GM18951 (cell line): ENCODE data around the gene ZNF672.
"Not testable (repeated sequence)": the region's sequence is repeated elsewhere in the genome, so short reads cannot be mapped to it uniquely, and the experiment has no call there.

Experiments
- POLR2A ChIP-seq: IDR thresholded peaks from 4 replicates; pipeline ENCODE4 v1.6.1; 2011; ENCODE audit warnings: mild to moderate bottlenecking; ENCODE audit not compliant: insufficient read length, insufficient read depth; ENCODE audit errors: extremely low read depth
- in situ Hi-C: fragments of 300-500 bp; cut with MboI; formaldehyde crosslinking; loops from one replicate; pipeline ENCODE4 v1.12.0; 2022; ENCODE audit warnings: low sequenced_read_pairs, mixed read lengths, inconsistent platforms; ENCODE audit not compliant: unreplicated experiment

The ZNF672 gene

DNA sequence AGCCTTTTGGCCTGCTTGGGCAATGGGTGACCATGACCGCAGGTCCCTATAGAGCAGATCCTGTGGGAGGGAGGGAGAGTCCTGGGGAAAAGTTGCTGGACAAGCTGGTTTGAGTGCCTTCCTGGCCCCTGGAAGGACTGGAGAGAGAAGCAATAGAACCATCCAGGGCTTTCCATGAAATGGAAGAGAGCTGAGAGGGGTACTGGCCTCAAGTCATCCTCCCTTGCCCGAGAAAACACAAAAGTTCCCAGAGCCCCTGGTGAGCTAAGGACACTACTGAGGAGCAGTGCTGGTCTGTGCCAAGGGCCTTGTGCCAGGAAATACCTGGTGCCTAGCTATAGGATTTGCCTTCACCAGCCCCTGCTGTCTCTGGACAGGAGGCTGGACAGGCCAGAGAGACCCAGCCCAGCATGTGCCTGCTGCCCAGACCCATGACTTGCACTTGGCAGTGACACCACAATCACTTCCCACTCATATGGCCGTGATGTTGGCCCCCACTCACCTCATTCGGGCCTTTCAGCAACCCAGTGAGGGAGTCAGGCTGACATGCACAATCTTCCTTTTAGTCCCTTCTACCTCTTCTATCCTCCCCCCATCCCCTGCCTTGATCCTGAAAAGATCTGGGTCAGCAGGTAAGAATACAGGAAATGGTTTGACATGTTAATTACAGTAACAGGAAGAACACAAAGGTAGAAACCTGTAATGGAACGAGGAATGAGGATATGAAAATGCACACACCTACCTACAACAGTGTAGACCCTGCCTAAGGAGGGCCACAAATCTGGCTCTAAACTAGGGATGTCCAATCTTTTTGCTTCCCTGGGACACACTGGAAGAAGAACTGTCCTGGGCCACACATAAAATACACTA is 19.3 kb upstream of the ZNF672 start:
- in situ Hi-C loops, result no loop called here
- no peak for TF ChIP-seq POLR2A

DNA sequence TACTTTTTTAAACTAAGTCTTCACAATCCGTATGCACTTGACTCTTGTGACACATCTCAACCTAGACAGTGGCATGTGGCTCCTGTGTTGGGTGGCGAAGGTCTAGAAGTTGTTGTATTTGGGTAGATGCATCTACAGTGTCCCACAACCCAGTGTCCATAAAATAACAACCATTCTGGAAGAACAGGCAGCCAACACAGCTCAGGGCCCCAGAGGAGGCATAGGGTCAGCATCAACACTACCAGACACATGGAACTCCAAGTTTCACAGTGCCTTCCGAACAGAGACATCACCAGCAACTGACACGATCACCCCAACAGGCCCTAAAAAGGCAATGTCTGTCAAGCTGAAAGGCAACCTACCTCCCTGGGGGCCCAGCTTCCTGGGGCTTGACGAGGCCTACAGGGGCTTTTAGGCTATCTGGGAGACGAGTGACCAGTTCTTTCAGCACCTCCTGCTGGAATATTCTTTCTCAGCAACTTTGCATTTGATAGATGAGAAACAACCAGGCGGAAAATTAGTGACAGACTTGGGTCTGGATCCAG is 17.9 kb upstream of the ZNF672 start:
- no peak for TF ChIP-seq POLR2A
- in situ Hi-C loops, result no loop called here

DNA sequence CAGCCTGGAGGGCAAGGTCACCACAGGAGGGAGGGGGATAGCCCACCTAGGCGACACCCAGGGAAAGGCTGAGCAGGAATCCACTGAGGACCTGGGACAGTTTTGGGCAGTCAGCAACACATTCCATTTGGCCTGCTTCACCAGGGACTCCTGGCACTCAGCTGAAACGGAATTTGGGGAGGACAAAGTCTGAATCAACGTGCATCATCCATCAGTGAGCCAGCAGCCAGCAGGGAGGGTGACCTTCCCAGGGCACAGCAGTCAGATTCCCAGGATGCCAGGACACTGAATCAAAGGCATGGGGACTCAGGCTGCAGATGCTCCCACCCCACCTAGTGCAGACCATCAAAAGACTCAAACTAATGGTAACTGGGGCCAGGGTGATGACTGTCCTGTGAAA is 16.9 kb upstream of the ZNF672 start:
- TF ChIP-seq POLR2A, result no peak
- in situ Hi-C loops, result no loop called here

DNA sequence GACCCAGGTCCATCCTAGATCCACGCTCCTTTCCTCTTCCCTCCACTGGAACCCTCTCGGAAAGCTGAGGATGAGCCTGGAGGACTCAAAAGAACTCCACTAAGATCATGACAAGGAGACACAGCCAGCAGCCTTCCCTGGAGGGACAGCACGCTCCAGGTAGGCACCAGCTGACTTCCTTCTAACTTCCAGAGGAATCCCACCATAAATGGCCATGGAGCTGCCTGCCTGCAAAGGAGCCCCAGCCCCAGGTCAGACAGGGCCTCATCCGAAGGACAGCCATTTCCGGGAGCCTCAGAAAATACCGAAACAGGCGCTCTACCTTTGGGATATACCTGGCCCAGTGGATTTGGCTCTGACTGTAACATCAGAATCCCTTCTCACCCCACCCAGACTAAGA is 16.4 kb upstream of the ZNF672 start:
- in situ Hi-C loops, result no loop called here

DNA sequence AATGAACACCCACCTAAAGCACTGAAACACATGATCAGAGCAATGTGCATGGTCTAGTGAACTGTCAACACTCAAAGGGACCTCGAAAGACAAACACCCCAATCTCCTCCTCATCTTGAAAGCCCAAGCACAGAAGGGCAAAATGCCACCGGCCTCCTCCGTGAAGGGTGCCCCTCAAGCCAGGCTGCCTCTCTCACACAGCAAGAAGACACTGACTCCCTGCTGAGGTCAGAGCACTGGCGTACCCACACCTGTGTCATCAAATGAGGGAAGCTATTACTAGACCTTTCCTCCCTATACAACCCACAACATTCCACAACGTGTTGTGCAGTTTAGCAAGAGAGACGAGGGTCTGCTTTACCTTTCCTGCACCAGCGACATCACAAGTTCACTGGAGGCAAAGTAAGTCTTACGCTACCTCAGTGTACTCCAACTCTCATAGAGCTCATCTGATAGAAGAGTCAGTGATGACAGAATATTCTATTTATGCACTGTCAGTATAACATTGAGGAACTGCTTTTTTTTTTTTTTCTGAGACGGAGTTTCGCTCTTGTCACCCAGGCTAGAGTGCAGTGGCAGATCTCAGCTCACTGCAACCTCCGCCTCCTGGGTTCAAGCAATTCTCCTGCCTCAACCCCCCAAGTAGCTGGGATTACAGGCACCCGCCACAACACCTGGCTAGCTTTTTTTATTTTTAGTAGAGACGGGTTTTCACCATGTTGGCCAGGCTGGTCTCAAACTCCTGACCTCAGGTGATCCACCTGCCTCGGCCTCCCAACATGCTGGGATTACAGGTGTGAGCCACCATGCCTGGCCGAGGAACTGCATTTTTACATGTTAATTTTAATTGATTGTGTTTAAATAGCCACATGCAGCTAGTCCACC is 15.6 kb upstream of the ZNF672 start:
- in situ Hi-C loops, result no loop called here
- no peak for TF ChIP-seq POLR2A

More for the DNA sequence above, 16.4 kb upstream of the ZNF672 start:
- no peak for TF ChIP-seq POLR2A

DNA sequence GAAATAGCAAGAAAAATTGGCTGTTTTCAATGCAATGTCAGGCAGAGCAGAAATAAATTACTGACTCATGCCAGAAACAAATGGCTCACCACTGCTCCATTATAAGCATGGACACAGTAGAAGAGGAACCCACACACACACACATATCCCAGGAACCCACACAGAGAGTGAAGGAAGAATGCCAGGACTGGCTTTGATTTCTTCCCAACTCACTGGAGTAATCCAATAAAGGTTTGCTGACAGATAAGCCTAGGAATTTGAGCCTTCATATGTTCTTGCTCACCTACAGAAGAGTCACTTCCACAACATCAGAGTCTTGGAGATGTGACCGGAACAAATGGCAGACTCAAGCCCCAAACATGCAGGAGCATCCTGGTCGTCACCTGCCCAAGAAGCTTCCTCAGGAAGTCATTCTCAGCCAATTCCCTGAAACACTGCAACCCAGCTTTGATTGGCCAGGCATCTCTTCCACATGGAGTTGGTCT is 14.5 kb upstream of the ZNF672 start:
- no peak for TF ChIP-seq POLR2A
- in situ Hi-C loops, result no loop called here

DNA sequence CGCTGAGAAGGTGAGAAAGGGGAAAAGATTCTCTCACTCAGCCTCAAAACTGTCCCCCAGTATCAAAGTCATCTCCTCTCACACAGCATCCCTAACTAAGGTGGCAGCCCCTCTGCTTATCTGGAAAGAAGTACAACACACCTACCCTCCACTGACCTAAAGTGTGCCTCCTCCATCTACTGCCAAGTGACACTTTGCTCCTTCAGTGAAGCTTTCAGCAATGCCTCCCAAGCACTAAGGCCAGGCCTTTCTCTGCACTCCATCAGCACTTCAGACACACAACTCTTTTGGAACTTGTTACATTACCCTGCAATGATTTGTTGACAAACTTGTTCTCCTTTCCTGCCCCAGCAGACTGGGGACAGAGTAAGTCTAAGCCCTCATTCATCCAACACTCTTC is 13.7 kb upstream of the ZNF672 start:
- in situ Hi-C loops, result no loop called here
- no peak for TF ChIP-seq POLR2A

DNA sequence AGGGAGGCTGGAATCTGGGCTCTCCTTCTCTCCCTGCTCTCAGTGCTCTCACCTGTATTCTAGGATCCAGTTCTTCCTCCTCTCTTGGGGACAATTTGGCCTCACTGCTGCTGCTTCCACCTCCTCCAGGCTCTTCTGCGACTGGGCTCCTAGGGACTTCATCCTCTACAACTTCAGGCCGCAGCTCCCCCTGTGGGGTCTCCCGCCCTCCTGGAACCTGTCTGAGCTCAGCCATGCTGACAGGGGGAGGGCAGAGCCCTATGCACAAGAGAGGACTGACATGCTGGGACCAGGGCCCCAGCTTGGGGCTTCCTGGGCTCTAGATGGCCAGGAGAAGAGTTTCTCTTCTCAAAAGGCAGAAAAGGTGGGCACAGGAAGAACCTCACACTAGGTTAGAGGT is 13.3 kb upstream of the ZNF672 start:
- in situ Hi-C loops, result no loop called here
- TF ChIP-seq POLR2A, result no peak

DNA sequence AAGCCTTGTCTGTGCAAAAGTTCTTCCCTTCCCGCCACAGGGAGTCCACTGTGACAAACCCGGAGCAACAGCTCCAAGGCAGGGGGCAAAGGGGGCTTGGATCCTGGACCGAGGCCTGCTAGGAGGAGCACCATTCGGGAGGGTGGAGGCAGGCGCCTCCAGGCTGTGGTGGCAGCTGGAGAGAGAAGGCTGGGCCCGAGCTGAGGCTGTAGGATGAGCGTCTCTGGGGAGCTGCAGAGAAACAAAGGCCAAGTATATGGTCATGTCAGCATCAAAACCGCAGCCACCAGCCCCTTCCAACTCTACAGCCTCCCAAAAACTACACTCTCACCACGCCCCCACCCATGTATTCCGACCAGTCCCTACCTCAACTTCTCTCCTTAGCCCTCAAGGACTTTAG is 12.9 kb upstream of the ZNF672 start:
- in situ Hi-C loops, result no loop called here
- no peak for TF ChIP-seq POLR2A

DNA sequence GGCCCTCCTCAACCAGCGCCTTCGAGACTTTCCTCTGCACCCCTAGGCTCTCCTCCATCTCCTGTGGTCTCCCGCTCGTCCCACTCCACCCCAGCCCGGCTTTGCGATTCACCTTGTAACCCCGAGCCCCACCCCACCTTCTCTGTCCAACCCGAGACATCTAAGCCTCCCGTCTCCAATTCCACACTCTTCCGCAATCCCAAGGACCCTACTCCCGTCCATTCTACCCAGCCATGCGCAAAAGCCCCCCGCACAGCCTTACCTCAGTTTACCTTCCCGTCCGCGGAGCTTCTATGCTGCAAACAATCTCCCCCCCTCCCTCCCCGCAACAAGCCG is 12.5 kb upstream of the ZNF672 start:
- peak; percentile 6 for TF ChIP-seq POLR2A
- in situ Hi-C loops, result no loop called here

DNA sequence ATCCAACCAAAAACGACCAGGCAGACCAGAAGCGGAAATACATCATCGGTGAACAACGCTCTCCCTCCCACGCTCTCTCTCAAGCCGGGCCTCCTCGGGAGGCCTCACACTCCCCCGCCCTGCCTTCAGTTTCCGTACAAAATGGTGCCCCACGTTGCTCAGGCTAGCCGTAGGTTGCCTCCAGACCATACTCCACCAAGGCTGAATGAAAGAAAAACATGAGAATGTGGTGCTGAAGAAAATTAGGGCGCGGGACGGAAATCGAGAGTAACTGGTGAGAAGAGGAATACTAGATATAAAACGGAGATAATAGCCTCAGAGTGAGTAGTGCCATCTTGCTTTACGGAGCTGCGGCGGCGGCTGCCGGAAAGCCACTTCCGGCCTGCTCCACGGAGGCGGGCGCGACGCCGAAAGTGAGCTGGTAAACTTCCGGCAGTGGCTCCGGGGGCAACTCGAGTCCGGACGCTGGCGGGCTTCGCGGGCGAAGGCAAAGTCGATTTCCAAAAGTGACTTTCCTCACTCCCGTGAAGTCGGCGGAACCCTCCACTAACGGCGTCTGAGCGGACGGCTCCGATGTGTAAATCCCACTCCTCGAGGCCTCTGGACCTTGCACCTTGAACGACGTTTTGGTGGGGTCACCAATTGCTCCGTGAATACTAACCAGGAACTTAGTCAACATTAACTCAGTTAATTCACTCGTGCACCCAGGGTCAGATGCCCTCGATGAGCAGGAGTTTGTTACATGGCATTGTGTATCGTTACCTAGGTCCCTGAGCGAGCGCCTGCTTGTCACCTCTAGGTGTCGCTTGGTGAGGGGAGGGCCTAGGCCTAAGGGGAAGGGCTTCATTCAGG is 11.9 kb upstream of the ZNF672 start, which contains the start of gene SH3BP5L:
Gene SH3BP5L, minus strand, starts transcription at position 7 of the 852 bp plus-strand sequence. CDS start 980 bp downstream, outside the sequence.
- in situ Hi-C loops, result no loop called here
- peak; percentile 77 for TF ChIP-seq POLR2A

DNA sequence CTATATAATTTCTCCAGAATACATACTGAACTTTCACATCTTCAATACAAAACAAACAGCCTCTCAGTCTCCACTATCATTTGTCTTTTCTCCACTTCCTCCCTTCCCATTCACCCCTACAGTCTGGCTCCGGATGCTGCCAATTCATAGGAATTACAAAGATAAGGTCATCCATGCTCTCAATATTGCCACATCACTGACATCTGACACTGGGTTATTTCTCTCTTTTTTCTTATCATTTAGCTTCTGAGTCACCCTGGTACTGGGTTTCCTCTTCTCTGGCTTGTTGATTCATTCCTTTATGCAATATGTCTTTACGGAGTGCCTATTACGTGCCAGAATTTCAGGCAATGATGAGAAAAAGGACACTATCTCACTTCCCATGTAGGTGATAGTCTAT is 9.2 kb upstream of the ZNF672 start:
- in situ Hi-C loops, result no loop called here
- TF ChIP-seq POLR2A, result no peak

DNA sequence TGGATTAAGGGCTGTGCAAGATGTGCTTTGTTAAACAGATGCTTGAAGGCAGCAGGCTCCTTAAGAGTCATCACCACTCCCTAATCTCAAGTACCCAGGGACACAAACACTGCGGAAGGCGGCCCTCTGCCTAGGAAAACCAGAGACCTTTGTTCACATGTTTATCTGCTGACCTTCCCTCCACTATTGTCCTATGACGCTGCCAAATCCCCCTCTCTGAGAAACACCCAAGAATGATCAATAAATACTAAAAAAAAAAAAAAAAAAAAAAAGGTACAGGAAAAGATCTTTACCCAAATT is 7.4 kb upstream of the ZNF672 start:
- in situ Hi-C loops, result not testable (repeated sequence)
